ENCODE measurements around the gene SRC. TPM values are rescaled to one million over a fixed set of nuclear protein-coding genes. Genes with fewer than 3 reads are reported as not detected.

Gene SRC
- total RNA-seq, 1 donor from 2014 or later = 64.0 TPM

- no peak for ATAC-seq
- peak; percentile 37 for DNase-seq
- Histone ChIP-seq H3K9me3 (no peaks in the 10 kb centered on the region), H3K4me3 (no peak overlapping the region), H3K27me3 (no peaks in the 10 kb centered on the region), H3K27ac (no peak overlapping the region), H3K36me3 (peaks cover 12% of the 10 kb centered on the region), H3K4me1 (peaks cover 13% of the 10 kb centered on the region)
- intact Hi-C loops (cut with DNase I) = no loop called here
- no peak for TF ChIP-seq CTCF (IDR thresholded peaks at IDR 0.05)
Observed at GRCh38 chr20:37362821-37363220, 16.9 kb downstream of the SRC start.

- peaks cover 12% of the 10 kb centered on the region for H3K36me3 ChIP-seq
- peak; percentile 55 for DNase-seq
- no peaks in the 10 kb centered on the region for H3K9me3 ChIP-seq
- no peak for TF ChIP-seq CTCF (IDR thresholded peaks at IDR 0.05)
- H3K27me3 ChIP-seq = no peaks in the 10 kb centered on the region
- intact Hi-C loops (cut with DNase I) = no loop called here
- H3K4me1 ChIP-seq = peaks cover 7% of the 10 kb centered on the region
- no peak overlapping the region for H3K27ac ChIP-seq
- ATAC-seq = no peak
- H3K4me3 ChIP-seq = no peak overlapping the region
Observed at GRCh38 chr20:37363221-37364012, 17.5 kb downstream of the SRC start.

GRCh38 chr20:37364013-37364926 lies 18.3 kb downstream of the SRC start:
- no peaks in the 10 kb centered on the region for H3K9me3 ChIP-seq
- H3K27me3 ChIP-seq = no peaks in the 10 kb centered on the region
- intact Hi-C loops (cut with DNase I) = no loop called here
- no peak for ATAC-seq
- peak; percentile 35 for DNase-seq
- TF ChIP-seq CTCF (IDR thresholded peaks at IDR 0.05) = no peak
- H3K36me3 ChIP-seq = peaks cover 12% of the 10 kb centered on the region
- no peak overlapping the region for H3K27ac ChIP-seq
- no peaks in the 10 kb centered on the region for H3K4me1 ChIP-seq
- no peak overlapping the region for H3K4me3 ChIP-seq

GRCh38 chr20:37364927-37365272 lies 19.0 kb downstream of the SRC start:
- Histone ChIP-seq H3K27me3 (no peaks in the 10 kb centered on the region), H3K4me1 (no peaks in the 10 kb centered on the region), H3K9me3 (no peaks in the 10 kb centered on the region), H3K27ac (no peak overlapping the region), H3K36me3 (peaks cover 12% of the 10 kb centered on the region), H3K4me3 (no peak overlapping the region)
- no peak for DNase-seq
- intact Hi-C loops (cut with DNase I) = no loop called here
- no peak for ATAC-seq
- TF ChIP-seq CTCF (IDR thresholded peaks at IDR 0.05) = no peak

GRCh38 chr20:37365760-37366638 lies 20.1 kb downstream of the SRC start:
- intact Hi-C loops (cut with DNase I) = no loop called here
- TF ChIP-seq CTCF (IDR thresholded peaks at IDR 0.05) = no peak
- Histone ChIP-seq H3K27ac (no peak overlapping the region), H3K4me3 (no peak overlapping the region), H3K9me3 (no peaks in the 10 kb centered on the region), H3K27me3 (no peaks in the 10 kb centered on the region), H3K4me1 (no peaks in the 10 kb centered on the region), H3K36me3 (peaks cover 12% of the 10 kb centered on the region)
- peak; percentile 78 for ATAC-seq
- DNase-seq = peak; percentile 4

Data from upper lobe of right lung (tissue), 1 donor.